ENCODE data around the gene GLB1L2.

GLB1L2 gene

GRCh38 chr11:134356656-134357544, 25.1 kb downstream of the GLB1L2 start:
- TF ChIP-seq POLR2AphosphoS5 (IDR thresholded peaks at IDR 0.05; ENCODE audit: low read depth, low read length) (no peak), REST (IDR thresholded peaks at IDR 0.05; ENCODE audit: insufficient read depth in 1 of 2, low read depth in 2 of 2, low read length in 2 of 2) (no peak), FOXP2 (optimal IDR thresholded peaks at IDR 0.05; ENCODE audit: borderline replicate concordance, extremely low read depth, extremely low read length, insufficient read depth) (no peak), SIN3A (IDR thresholded peaks at IDR 0.05; ENCODE audit: borderline replicate concordance, insufficient read depth, low read length) (no peak), TAF1 (IDR thresholded peaks at IDR 0.05; ENCODE audit: borderline replicate concordance, insufficient read depth, low read length) (no peak)

- no peak for TF ChIP-seq REST (IDR thresholded peaks at IDR 0.05; ENCODE audit: insufficient read depth in 1 of 2, low read depth in 2 of 2, low read length in 2 of 2)
- no peak for TF ChIP-seq POLR2AphosphoS5 (IDR thresholded peaks at IDR 0.05; ENCODE audit: low read depth, low read length)
- TF ChIP-seq FOXP2 (optimal IDR thresholded peaks at IDR 0.05; ENCODE audit: borderline replicate concordance, extremely low read depth, extremely low read length, insufficient read depth), result no peak
- no peak for TF ChIP-seq SIN3A (IDR thresholded peaks at IDR 0.05; ENCODE audit: borderline replicate concordance, insufficient read depth, low read length)
- no peak for TF ChIP-seq TAF1 (IDR thresholded peaks at IDR 0.05; ENCODE audit: borderline replicate concordance, insufficient read depth, low read length)
Observed at GRCh38 chr11:134357545-134357839, 25.7 kb downstream of the GLB1L2 start.

GRCh38 chr11:134358165-134358855, 26.5 kb downstream of the GLB1L2 start:
- TF ChIP-seq TAF1 (IDR thresholded peaks at IDR 0.05; ENCODE audit: borderline replicate concordance, insufficient read depth, low read length), result no peak
- TF ChIP-seq SIN3A (IDR thresholded peaks at IDR 0.05; ENCODE audit: borderline replicate concordance, insufficient read depth, low read length), result no peak
- no peak for TF ChIP-seq POLR2AphosphoS5 (IDR thresholded peaks at IDR 0.05; ENCODE audit: low read depth, low read length)
- TF ChIP-seq REST (IDR thresholded peaks at IDR 0.05; ENCODE audit: insufficient read depth in 1 of 2, low read depth in 2 of 2, low read length in 2 of 2), result no peak
- no peak for TF ChIP-seq FOXP2 (optimal IDR thresholded peaks at IDR 0.05; ENCODE audit: borderline replicate concordance, extremely low read depth, extremely low read length, insufficient read depth)

DNA sequence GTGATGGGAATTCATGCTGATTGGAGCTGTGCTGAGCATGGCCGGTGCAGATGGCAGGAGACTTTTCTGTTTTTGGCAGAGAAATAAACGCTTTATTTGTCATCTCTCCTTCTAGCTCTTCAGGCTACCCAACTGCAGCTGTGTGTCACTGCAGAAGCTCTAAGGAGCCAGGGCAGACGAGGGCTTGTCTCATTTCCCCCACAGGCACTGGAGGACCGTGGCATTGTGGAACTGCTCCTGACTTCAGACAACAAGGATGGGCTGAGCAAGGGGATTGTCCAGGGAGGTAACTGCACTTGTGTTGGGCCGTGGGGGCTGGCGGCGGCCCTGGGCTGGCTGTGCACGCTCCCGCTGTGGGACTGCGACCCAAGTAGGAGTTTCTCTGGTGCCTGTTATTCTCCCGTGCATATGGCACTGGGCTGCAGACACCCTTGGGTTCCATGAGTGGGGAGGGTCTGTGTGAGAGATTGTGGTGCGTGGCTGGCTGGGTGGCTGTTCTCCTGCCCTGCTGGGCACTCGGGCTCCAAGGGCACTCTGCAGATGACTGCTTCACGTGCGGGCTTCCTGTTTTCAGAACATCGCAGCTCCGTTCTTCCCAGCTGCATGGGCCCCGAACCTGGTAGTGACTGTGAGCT, 27.2 kb downstream of the GLB1L2 start:
- TF ChIP-seq FOXP2 (optimal IDR thresholded peaks at IDR 0.05; ENCODE audit: borderline replicate concordance, extremely low read depth, extremely low read length, insufficient read depth), result no peak
- TF ChIP-seq REST (IDR thresholded peaks at IDR 0.05; ENCODE audit: insufficient read depth in 1 of 2, low read depth in 2 of 2, low read length in 2 of 2), result no peak
- no peak for TF ChIP-seq POLR2AphosphoS5 (IDR thresholded peaks at IDR 0.05; ENCODE audit: low read depth, low read length)
- no peak for TF ChIP-seq TAF1 (IDR thresholded peaks at IDR 0.05; ENCODE audit: borderline replicate concordance, insufficient read depth, low read length)
- no peak for TF ChIP-seq SIN3A (IDR thresholded peaks at IDR 0.05; ENCODE audit: borderline replicate concordance, insufficient read depth, low read length)

All from PFSK-1 (cell line).